ENCODE results near the gene ZNRF2. TPM values are rescaled to one million over a fixed set of nuclear protein-coding genes. Genes with fewer than 3 reads are reported as not detected.

Gene ZNRF2
- total and polyA plus RNA-seq, 2 of the 13 experiments (the other 11 are each of a cell fraction or from before 2014, with no cell fraction given), result 3.5 to 7.7 TPM

DNA sequence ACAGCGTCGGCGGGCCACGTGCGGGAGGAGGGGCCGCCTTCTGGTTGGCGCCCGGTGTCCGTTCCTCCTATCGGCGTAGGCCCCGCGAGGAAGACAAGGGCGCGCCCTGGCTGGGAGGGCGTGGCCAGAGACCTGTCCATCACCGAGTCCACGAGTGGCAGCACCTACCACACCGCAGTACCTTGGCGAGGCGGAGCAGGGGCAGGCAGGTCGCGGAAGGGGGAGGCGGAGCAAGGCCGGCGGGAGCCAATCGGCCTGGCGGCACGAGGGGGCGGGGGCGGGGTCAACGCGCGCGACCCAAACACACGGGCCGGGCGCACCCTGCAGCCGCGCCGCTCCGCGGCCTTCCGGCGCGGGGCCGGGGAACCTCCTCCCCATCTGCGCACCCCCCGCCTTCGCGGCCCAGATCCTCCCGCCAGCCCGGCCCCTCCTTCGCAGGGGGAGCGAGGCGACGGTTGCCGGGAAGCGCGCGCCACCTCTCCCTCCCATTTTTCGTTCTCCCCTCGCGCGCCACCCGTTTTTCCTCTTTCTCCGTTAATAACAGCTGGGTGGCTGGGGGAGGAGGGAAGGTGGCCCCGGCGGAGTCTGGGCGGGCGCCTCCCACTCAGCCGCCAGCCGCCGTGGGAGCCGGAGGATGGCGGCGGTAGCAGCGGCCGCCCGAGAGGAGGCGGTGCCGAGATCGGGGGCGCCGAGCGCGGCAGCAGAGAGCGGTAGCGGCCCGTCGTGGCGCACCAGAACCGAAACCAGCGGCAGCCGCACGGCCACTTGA is at the start of gene ZNRF2 (continued):
- TF ChIP-seq, protein P1, sequence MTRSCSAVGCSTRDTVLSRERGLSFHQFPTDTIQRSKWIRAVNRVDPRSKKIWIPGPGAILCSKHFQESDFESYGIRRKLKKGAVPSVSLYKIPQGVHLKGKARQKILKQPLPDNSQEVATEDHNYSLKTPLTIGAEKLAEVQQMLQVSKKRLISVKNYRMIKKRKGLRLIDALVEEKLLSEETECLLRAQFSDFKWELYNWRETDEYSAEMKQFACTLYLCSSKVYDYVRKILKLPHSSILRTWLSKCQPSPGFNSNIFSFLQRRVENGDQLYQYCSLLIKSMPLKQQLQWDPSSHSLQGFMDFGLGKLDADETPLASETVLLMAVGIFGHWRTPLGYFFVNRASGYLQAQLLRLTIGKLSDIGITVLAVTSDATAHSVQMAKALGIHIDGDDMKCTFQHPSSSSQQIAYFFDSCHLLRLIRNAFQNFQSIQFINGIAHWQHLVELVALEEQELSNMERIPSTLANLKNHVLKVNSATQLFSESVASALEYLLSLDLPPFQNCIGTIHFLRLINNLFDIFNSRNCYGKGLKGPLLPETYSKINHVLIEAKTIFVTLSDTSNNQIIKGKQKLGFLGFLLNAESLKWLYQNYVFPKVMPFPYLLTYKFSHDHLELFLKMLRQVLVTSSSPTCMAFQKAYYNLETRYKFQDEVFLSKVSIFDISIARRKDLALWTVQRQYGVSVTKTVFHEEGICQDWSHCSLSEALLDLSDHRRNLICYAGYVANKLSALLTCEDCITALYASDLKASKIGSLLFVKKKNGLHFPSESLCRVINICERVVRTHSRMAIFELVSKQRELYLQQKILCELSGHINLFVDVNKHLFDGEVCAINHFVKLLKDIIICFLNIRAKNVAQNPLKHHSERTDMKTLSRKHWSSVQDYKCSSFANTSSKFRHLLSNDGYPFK (CRISPR knock-in tag; IDR thresholded peaks at IDR 0.05; ENCODE audit: borderline replicate concordance), result peak; percentile 71; the same call in 1 of the 2 replicates
- TF ChIP-seq, protein P2, sequence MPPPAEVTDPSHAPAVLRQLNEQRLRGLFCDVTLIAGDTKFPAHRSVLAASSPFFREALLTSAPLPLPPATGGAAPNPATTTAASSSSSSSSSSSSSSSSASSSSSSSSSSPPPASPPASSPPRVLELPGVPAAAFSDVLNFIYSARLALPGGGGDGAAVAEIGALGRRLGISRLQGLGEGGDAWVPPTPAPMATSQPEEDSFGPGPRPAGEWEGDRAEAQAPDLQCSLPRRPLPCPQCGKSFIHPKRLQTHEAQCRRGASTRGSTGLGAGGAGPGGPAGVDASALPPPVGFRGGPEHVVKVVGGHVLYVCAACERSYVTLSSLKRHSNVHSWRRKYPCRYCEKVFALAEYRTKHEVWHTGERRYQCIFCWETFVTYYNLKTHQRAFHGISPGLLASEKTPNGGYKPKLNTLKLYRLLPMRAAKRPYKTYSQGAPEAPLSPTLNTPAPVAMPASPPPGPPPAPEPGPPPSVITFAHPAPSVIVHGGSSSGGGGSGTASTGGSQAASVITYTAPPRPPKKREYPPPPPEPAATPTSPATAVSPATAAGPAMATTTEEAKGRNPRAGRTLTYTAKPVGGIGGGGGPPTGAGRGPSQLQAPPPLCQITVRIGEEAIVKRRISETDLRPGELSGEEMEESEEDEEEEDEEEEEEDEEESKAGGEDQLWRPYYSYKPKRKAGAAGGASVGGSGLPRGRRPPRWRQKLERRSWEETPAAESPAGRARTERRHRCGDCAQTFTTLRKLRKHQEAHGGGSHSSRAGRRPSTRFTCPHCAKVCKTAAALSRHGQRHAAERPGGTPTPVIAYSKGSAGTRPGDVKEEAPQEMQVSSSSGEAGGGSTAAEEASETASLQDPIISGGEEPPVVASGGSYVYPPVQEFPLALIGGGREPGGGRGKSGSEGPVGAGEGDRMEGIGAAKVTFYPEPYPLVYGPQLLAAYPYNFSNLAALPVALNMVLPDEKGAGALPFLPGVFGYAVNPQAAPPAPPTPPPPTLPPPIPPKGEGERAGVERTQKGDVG (CRISPR knock-in tag; IDR thresholded peaks at IDR 0.05; ENCODE audit: borderline replicate concordance), result peak; percentile 90
- TF ChIP-seq CC2D1A (CRISPR knock-in tag; IDR thresholded peaks at IDR 0.05), result no peak
- peak; percentile 28; the same call in 1 of the 2 replicates for TF ChIP-seq ZNF124 (CRISPR knock-in tag; IDR thresholded peaks at IDR 0.05)
- TF ChIP-seq, protein P3, sequence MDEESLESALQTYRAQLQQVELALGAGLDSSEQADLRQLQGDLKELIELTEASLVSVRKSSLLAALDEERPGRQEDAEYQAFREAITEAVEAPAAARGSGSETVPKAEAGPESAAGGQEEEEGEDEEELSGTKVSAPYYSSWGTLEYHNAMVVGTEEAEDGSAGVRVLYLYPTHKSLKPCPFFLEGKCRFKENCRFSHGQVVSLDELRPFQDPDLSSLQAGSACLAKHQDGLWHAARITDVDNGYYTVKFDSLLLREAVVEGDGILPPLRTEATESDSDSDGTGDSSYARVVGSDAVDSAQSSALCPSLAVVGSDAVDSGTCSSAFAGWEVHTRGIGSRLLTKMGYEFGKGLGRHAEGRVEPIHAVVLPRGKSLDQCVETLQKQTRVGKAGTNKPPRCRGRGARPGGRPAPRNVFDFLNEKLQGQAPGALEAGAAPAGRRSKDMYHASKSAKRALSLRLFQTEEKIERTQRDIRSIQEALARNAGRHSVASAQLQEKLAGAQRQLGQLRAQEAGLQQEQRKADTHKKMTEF (CRISPR knock-in tag; IDR thresholded peaks at IDR 0.05), result peak; percentile 66; the same call in 1 of the 2 replicates
- TF ChIP-seq, protein P4, sequence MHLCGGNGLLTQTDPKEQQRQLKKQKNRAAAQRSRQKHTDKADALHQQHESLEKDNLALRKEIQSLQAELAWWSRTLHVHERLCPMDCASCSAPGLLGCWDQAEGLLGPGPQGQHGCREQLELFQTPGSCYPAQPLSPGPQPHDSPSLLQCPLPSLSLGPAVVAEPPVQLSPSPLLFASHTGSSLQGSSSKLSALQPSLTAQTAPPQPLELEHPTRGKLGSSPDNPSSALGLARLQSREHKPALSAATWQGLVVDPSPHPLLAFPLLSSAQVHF (CRISPR knock-in tag; IDR thresholded peaks at IDR 0.05), result peak; percentile 58; the same call in 1 of the 2 replicates
- TF ChIP-seq ZSCAN29 (CRISPR knock-in tag; conservative IDR thresholded peaks at IDR 0.05), result peak; percentile 60; the same call in 1 of the 2 replicates
- no peak; the same call in 1 of the 2 replicates for TF ChIP-seq THYN1 (CRISPR knock-in tag; IDR thresholded peaks at IDR 0.05; ENCODE audit: borderline replicate concordance, low read depth)
- peak; percentile 50; the same call in 1 of the 2 replicates for TF ChIP-seq TBX3 (IDR thresholded peaks at IDR 0.05; ENCODE audit: borderline replicate concordance)
- peak; percentile 36; the same call in 1 of the 2 replicates for TF ChIP-seq FOXA3 (CRISPR knock-in tag; IDR thresholded peaks at IDR 0.05)
- peak; percentile 79 for TF ChIP-seq SP2 (CRISPR knock-in tag; IDR thresholded peaks at IDR 0.05)
- TF ChIP-seq, protein P5, sequence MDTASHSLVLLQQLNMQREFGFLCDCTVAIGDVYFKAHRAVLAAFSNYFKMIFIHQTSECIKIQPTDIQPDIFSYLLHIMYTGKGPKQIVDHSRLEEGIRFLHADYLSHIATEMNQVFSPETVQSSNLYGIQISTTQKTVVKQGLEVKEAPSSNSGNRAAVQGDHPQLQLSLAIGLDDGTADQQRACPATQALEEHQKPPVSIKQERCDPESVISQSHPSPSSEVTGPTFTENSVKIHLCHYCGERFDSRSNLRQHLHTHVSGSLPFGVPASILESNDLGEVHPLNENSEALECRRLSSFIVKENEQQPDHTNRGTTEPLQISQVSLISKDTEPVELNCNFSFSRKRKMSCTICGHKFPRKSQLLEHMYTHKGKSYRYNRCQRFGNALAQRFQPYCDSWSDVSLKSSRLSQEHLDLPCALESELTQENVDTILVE (CRISPR knock-in tag; IDR thresholded peaks at IDR 0.05), result peak; percentile 98
- TF ChIP-seq ZNF567 (CRISPR knock-in tag; IDR thresholded peaks at IDR 0.05; ENCODE audit: borderline replicate concordance), result 0 out of 2 replicates have a peak, but pooled peaks have one; percentile 52
- no peak for TF ChIP-seq HCFC1 (IDR thresholded peaks at IDR 0.05; ENCODE audit: low read depth, low read length)
- 0 out of 2 replicates have a peak, but pooled peaks have one; percentile 28 for TF ChIP-seq MTF1 (CRISPR knock-in tag; IDR thresholded peaks at IDR 0.05)
- peak; percentile 49; the same call in 1 of the 2 replicates for TF ChIP-seq ZNF879 (CRISPR knock-in tag; IDR thresholded peaks at IDR 0.05)
- no peak for TF ChIP-seq ZNF224 (CRISPR knock-in tag; IDR thresholded peaks at IDR 0.05)
- peak; percentile 71; the same call in 1 of the 2 replicates for TF ChIP-seq ZNF616 (CRISPR knock-in tag; IDR thresholded peaks at IDR 0.05; ENCODE audit: low read depth)

Measured in HepG2 (cell line).